ENCODE results near the gene SKAP1.

GRCh38 chr17:48179071-48179945, 250.7 kb downstream of the SKAP1 start:
- TF ChIP-seq CTCF (IDR thresholded peaks at IDR 0.05 in 4 of 5, conservative IDR thresholded peaks at IDR 0.05 in 1 of 5), result no peak
- no peak for TF ChIP-seq POLR2A (IDR thresholded peaks at IDR 0.05)

Measured in gastrocnemius medialis (tissue), 4 donors.